GM12878 (cell line): ENCODE measurements around the gene ANXA3. TPM values are rescaled to one million over a fixed set of nuclear protein-coding genes. Genes with fewer than 3 reads are reported as not detected.

Experiments used
- ATAC-seq: fragments of 200-7000 bp; cut with Tn5 transposase; 3 replicates; pipeline ENCODE4 v1.9.1; 2020; ENCODE audit warnings: mild to moderate bottlenecking, moderate library complexity
- BruUV-seq: library from RNA; stranded (reverse); fragments of 400-500 nt; replicated peaks from 2 replicates; lab custom pipeline; 2021; lab: Mats Ljungman, UMichigan
- CTCF ChIA-PET: fragments of 300-600 bp; sonication (Branson Sonifier 250); formaldehyde crosslinking; extraction: SDS; loops from one replicate; lab custom pipeline; 2021; ENCODE audit warnings: inconsistent platforms; lab: Yijun Ruan, JAX
- POLR2A ChIA-PET: fragments of 350-600 bp; formaldehyde crosslinking; extraction: SDS; loops from one replicate; lab custom pipeline; 2021; ENCODE audit warnings: inconsistent platforms; lab: Charles Lee
- RAD21 ChIA-PET: fragments of 300-600 bp; sonication (Branson Sonifier 250); formaldehyde crosslinking; loops from one replicate; lab custom pipeline; 2023; ENCODE audit warnings: antibody characterized with exemption; ENCODE audit not compliant: unreplicated experiment; lab: Charles Lee
- SMC1A ChIA-PET: fragments of 300-600 bp; sonication (Branson Sonifier 250); formaldehyde crosslinking; loops from one replicate; lab custom pipeline; 2023; ENCODE audit not compliant: unreplicated experiment, uncharacterized antibody; lab: Charles Lee
- DNase-seq: peaks from one replicate; pipeline ENCODE4 v3.0.0-alpha.2; 2011; ENCODE audit warnings: low read depth, low spot score
- FAIRE-seq: peaks from 3 replicates; lab custom pipeline; 2011; peaks lifted over from hg19 to GRCh38; lab: Jason Lieb, UNC
- H2AFZ ChIP-seq: 2 replicates; pipeline ENCODE4 v1.6.0; 2011; ENCODE audit warnings: low read depth, low read length, control low read depth; ENCODE audit not compliant: control insufficient read depth
- H3K27ac ChIP-seq: 2 replicates; pipeline ENCODE4 v1.5.1; 2011; ENCODE audit warnings: control low read depth; ENCODE audit not compliant: control insufficient read depth, insufficient read depth
- H3K27me3 ChIP-seq, 2 experiments: replicated peaks in 1 of 2; 2 replicates each; pipeline versions ENCODE4 v1.6.0 to v1.6.1; 2011; ENCODE audit warnings: low read length in 1 of 2; ENCODE audit not compliant: control insufficient read depth in 2 of 2, insufficient read depth in 2 of 2
- H3K36me3 ChIP-seq, 2 experiments: 2 replicates each; pipeline ENCODE4 v1.5.1; 2011; ENCODE audit warnings: low read length in 1 of 2; ENCODE audit not compliant: control insufficient read depth in 2 of 2, insufficient read depth in 2 of 2
- H3K4me1 ChIP-seq: 2 replicates; pipeline ENCODE4 v1.6.1; 2011; ENCODE audit warnings: mild to moderate bottlenecking, low read length, moderate library complexity, mixed read lengths; ENCODE audit not compliant: control insufficient read depth, insufficient read depth
- H3K4me2 ChIP-seq: 2 replicates; pipeline ENCODE4 v1.6.0; 2011; ENCODE audit warnings: control low read depth; ENCODE audit not compliant: control insufficient read depth, insufficient read depth
- H3K4me3 ChIP-seq: fragments of 200-600 bp; sonication (generic); 2 replicates; pipeline ENCODE4 v1.5.1; 2016
- H3K79me2 ChIP-seq: 2 replicates; pipeline ENCODE4 v1.6.0; 2011; ENCODE audit warnings: low read length; ENCODE audit not compliant: control insufficient read depth, insufficient read depth
- H3K9ac ChIP-seq: 2 replicates; pipeline ENCODE4 v1.8.0; 2011; ENCODE audit warnings: low read length, control low read depth, mixed read lengths; ENCODE audit not compliant: control insufficient read depth, insufficient read depth
- H3K9me3 ChIP-seq: replicated peaks from 3 replicates; pipeline ENCODE4 v1.5.1; 2011; ENCODE audit warnings: mild to moderate bottlenecking, low read length; ENCODE audit not compliant: control insufficient read depth, insufficient read depth
- H4K20me1 ChIP-seq: 2 replicates; pipeline ENCODE4 v1.6.0; 2011; ENCODE audit not compliant: control insufficient read depth, insufficient read depth
- BCL11A ChIP-seq: IDR thresholded peaks from 2 replicates; pipeline ENCODE4 v1.6.1; 2011; ENCODE audit warnings: low read depth, low read length
- E4F1 ChIP-seq: fragments of 450-650 bp; IDR thresholded peaks from 2 replicates; pipeline ENCODE4 v1.6.1; 2018; ENCODE audit warnings: borderline replicate concordance, mild to moderate bottlenecking; ENCODE audit not compliant: partially characterized antibody
- NBN ChIP-seq: fragments of 450-650 bp; IDR thresholded peaks from 2 replicates; pipeline ENCODE4 v1.6.1; 2016
- POLR2AphosphoS2 ChIP-seq: IDR thresholded peaks from 2 replicates; pipeline ENCODE4 v1.6.1; 2011; ENCODE audit warnings: low read depth, mild to moderate bottlenecking, low read length, improper control_type of control experiment, moderate library complexity
- SRF ChIP-seq, 2 experiments: IDR thresholded peaks; 2 replicates each; pipeline ENCODE4 v1.6.1; 2011; ENCODE audit warnings: low read depth in 2 of 2, low read length in 2 of 2, mild to moderate bottlenecking in 1 of 2, moderate library complexity in 1 of 2
- TCF7 ChIP-seq: IDR thresholded peaks from 2 replicates; pipeline ENCODE4 v1.6.1; 2014; ENCODE audit warnings: antibody characterized with exemption, borderline replicate concordance
- WGBS: methylation state at CpG from one replicate; pipeline ENCODE4 v1.1.6; 2016; ENCODE audit warnings: low lambda C conversion rate; ENCODE audit not compliant: insufficient replicate concordance, insufficient coverage; ENCODE audit errors: missing lambda C conversion rate; 5-methylcytosine and 5-hydroxymethylcytosine counted together
- in situ Hi-C: fragments of 300-500 bp; cut with MboI; formaldehyde crosslinking; loops from 9 replicates; pipeline ENCODE4 v1.14.3; 2018; ENCODE audit warnings: mixed read lengths
- intact Hi-C: fragments of 100-400 bp; cut with micrococcal nuclease; formaldehyde crosslinking; loops from one replicate; pipeline ENCODE4 v1.14.2; 2022; ENCODE audit not compliant: unreplicated experiment
- polyA plus RNA-seq, 11 experiments: library from polyadenylated mRNA; depleted of rRNA in 4 of 11; unstranded in 6 of 11; stranded (reverse) in 5 of 11; fragments of >200 nt; fragmentation: Nextera tagmentation in 4 of 11; fragmentation: Illumina TruSeq in 1 of 11; extraction: Ambion mirVana in 4 of 11; extraction: Trizol in 1 of 11; gene quantifications; 1 replicate in 1 of 11; 2 replicates in 10 of 11; pipeline versions ENCODE4 v1.2.1 to v1.2.3, GENCODE V29; 2011 to 2016; ENCODE audit warnings: inconsistent platforms in 2 of 11, missing spikeins in 2 of 11, low read depth in 1 of 11
- total RNA-seq, 4 experiments: library from RNA; depleted of rRNA in 3 of 4; stranded (reverse); fragments of >200 nt in 3 of 4; fragmentation: Illumina TruSeq in 1 of 4; extraction: Trizol in 1 of 4; gene quantifications; 2 replicates each; pipeline versions ENCODE4 v1.2.1 to v1.2.3, GENCODE V29; 2013 to 2021
- TF ChIP-seq, protein P1 (sequence below): fragments of 450-650 bp; IDR thresholded peaks from 2 replicates; pipeline ENCODE4 v1.6.1; 2017; ENCODE audit warnings: borderline replicate concordance

ANXA3 gene
- total and polyA plus RNA-seq, 10 of the 15 experiments (the other 5 are each of a cell fraction or from before 2014, with no cell fraction given) = 0.28 to 14.7 (median 0.91) TPM

GRCh38 chr4:78510108-78510507, 41.5 kb upstream of the ANXA3 start:
- Histone ChIP-seq H3K9me3 (no peaks in the 10 kb centered on the region), H3K27ac (no peak overlapping the region), H3K9ac (no peak overlapping the region), H3K36me3 (no peaks in the 10 kb centered on the region), H4K20me1 (no peaks in the 10 kb centered on the region), H3K4me3 (no peak overlapping the region), H3K4me1 (no peaks in the 10 kb centered on the region), H3K79me2 (no peaks in the 10 kb centered on the region), H2AFZ (no peak overlapping the region), H3K4me2 (no peak overlapping the region), H3K27me3 (peaks cover 0 to 4% of the 10 kb centered on the region in 2 experiments; a peak in 1 of 4 replicates)
- WGBS = 95% methylated on average over 1 of the region's 1 CpG
- ChIA-PET SMC1A (interaction anchor here (1.0 kb wide), 1 partner anchor 8 kb away, joined by 4 read pairs; no protein-coding TSS in a partner anchor), RAD21 (no interaction called here), CTCF (interaction anchor here (2.0 kb wide), 1 partner anchor 82 kb away, joined by 5 read pairs; no protein-coding TSS in a partner anchor), POLR2A (no interaction called here)
- BruUV-seq = no TSS peak
- ATAC-seq = no peak
- DNase-seq = no peak
- no peak for FAIRE-seq
- no peak for TF ChIP-seq NBN
- no peak for TF ChIP-seq TCF7
- TF ChIP-seq, protein P1, sequence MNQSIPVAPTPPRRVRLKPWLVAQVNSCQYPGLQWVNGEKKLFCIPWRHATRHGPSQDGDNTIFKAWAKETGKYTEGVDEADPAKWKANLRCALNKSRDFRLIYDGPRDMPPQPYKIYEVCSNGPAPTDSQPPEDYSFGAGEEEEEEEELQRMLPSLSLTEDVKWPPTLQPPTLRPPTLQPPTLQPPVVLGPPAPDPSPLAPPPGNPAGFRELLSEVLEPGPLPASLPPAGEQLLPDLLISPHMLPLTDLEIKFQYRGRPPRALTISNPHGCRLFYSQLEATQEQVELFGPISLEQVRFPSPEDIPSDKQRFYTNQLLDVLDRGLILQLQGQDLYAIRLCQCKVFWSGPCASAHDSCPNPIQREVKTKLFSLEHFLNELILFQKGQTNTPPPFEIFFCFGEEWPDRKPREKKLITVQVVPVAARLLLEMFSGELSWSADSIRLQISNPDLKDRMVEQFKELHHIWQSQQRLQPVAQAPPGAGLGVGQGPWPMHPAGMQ = no peak
- TF ChIP-seq POLR2AphosphoS2 = no peak
- no peak for TF ChIP-seq SRF (IDR thresholded peaks at IDR 0.05; ENCODE audit: low read depth in 2 of 2, low read length in 2 of 2)
- TF ChIP-seq E4F1 = no peak
- no peak for TF ChIP-seq BCL11A
- in situ Hi-C loops = no loop called here
- intact Hi-C loops = loop anchor here (10.0 kb wide), 1 partner anchor 545 kb away; no protein-coding TSS in a partner anchor
